ENCODE data around the gene PTPRS. TPM values are rescaled to one million over a fixed set of nuclear protein-coding genes. Genes with fewer than 3 reads are reported as not detected.

The PTPRS gene
- total and polyA plus RNA-seq, 9 of the 15 experiments (the other 6 are each of a cell fraction or from before 2014, with no cell fraction given) = 1.1 to 49.4 (median 14.1) TPM

DNA sequence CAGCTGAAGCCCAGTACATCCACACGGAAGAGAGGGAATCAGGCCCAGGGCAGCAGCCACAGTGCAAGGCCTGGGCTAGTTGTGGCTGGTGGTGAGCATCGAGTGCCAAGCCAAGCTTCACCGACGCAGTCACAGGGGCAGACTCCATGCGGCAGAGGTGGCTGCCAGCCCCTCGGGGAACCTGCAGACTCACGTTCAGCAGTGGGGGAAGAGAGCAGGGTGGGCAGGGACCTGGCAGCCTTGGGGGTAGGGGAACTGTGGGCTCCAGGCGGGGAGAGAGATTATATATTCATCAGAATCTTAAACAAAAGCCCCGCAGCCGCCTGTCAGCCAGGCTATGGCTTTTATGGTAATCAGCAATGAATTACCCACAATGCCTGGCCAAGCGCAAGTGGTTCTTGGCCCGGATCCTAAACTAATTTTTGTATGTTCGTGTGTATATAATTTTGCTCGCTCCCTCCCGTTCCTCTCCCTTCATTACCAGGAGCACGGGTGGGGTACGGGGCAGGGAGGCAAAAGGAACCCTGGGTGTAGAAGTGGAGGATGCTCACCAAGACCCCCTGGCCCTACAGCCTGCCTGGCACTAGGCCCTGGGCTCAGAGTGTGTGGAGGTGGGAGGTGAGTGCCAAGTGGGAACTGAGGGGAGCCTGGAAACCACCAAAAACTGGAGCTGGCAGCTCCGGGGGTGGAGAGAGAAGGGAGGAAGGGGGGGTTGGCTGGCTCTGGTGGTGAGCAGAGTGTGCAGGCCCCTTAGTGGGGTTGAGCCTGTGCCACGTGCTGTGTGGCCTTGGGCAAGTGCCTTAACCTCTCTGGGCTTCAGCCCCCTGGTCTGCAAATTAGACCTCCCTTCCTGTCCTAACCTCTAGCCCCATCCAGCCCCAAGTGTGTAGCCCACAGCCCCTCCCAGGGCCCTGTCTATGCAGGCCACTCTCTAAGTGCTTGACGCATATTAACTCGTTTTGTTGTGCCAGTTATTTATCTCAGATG lies 31.9 kb downstream of the PTPRS start (continued):
- TF ChIP-seq MNT (conservative IDR thresholded peaks at IDR 0.05) (0 out of 4 replicates have a peak, but pooled peaks of 1 of the 2 experiments have one; percentile 18), STAT5B (CRISPR knock-in tag; IDR thresholded peaks at IDR 0.05) (no peak), BMI1 (IDR thresholded peaks at IDR 0.05; ENCODE audit: low read length) (no peak), IFI16 (CRISPR knock-in tag; IDR thresholded peaks at IDR 0.05) (no peak), ZBED1 (IDR thresholded peaks at IDR 0.05) (peak; percentile 94), ZKSCAN8 (CRISPR knock-in tag; IDR thresholded peaks at IDR 0.05) (no peak), ZNF778 (CRISPR knock-in tag; IDR thresholded peaks at IDR 0.05) (no peak), ZKSCAN3 (CRISPR knock-in tag; IDR thresholded peaks at IDR 0.05) (no peak), SMAD4 (CRISPR knock-in tag; conservative IDR thresholded peaks at IDR 0.05) (no peak), BCOR (IDR thresholded peaks at IDR 0.05) (peak; percentile 95), CBX5 (IDR thresholded peaks at IDR 0.05; ENCODE audit: borderline replicate concordance, low read depth) (no peak), PHF20 (IDR thresholded peaks at IDR 0.05; ENCODE audit: partially characterized antibody) (no peak), TEAD1 (CRISPR knock-in tag; IDR thresholded peaks at IDR 0.05) (no peak), ZNF655 (CRISPR knock-in tag; IDR thresholded peaks at IDR 0.05) (no peak), ZNF24 (IDR thresholded peaks at IDR 0.05) (no peak), RHOXF2B (CRISPR knock-in tag; conservative IDR thresholded peaks at IDR 0.05) (no peak), ZC3H11A (IDR thresholded peaks at IDR 0.05; ENCODE audit: low read depth, low read length) (no peak), NELFE (IDR thresholded peaks at IDR 0.05; ENCODE audit: insufficient read depth, insufficient read length) (no peak), KDM4B (IDR thresholded peaks at IDR 0.05; ENCODE audit: borderline replicate concordance in 2 of 2, low read depth in 1 of 2) (peak in 1 of 2 experiments; percentile 97; a peak in 2 of 4 replicates), MTF1 (CRISPR knock-in tag; IDR thresholded peaks at IDR 0.05; ENCODE audit: borderline replicate concordance) (no peak), ZNF766 (CRISPR knock-in tag; conservative IDR thresholded peaks at IDR 0.05) (no peak), ZNF197 (CRISPR knock-in tag; IDR thresholded peaks at IDR 0.05; ENCODE audit: low read depth) (no peak), GMEB1 (CRISPR knock-in tag; IDR thresholded peaks at IDR 0.05) (no peak)

Measured in K562 (cell line).